ENCODE measurements around the gene TARS2. TPM values are rescaled to one million over a fixed set of nuclear protein-coding genes. Genes with fewer than 3 reads are reported as not detected.

Gene TARS2, protein sequence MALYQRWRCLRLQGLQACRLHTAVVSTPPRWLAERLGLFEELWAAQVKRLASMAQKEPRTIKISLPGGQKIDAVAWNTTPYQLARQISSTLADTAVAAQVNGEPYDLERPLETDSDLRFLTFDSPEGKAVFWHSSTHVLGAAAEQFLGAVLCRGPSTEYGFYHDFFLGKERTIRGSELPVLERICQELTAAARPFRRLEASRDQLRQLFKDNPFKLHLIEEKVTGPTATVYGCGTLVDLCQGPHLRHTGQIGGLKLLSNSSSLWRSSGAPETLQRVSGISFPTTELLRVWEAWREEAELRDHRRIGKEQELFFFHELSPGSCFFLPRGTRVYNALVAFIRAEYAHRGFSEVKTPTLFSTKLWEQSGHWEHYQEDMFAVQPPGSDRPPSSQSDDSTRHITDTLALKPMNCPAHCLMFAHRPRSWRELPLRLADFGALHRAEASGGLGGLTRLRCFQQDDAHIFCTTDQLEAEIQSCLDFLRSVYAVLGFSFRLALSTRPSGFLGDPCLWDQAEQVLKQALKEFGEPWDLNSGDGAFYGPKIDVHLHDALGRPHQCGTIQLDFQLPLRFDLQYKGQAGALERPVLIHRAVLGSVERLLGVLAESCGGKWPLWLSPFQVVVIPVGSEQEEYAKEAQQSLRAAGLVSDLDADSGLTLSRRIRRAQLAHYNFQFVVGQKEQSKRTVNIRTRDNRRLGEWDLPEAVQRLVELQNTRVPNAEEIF
- total RNA-seq (2022; extraction: Qiagen RNA extraction; ENCODE audit: low read depth) = 19.8 to 22.5 TPM (median 20.6 TPM) in 5 replicates

DNA sequence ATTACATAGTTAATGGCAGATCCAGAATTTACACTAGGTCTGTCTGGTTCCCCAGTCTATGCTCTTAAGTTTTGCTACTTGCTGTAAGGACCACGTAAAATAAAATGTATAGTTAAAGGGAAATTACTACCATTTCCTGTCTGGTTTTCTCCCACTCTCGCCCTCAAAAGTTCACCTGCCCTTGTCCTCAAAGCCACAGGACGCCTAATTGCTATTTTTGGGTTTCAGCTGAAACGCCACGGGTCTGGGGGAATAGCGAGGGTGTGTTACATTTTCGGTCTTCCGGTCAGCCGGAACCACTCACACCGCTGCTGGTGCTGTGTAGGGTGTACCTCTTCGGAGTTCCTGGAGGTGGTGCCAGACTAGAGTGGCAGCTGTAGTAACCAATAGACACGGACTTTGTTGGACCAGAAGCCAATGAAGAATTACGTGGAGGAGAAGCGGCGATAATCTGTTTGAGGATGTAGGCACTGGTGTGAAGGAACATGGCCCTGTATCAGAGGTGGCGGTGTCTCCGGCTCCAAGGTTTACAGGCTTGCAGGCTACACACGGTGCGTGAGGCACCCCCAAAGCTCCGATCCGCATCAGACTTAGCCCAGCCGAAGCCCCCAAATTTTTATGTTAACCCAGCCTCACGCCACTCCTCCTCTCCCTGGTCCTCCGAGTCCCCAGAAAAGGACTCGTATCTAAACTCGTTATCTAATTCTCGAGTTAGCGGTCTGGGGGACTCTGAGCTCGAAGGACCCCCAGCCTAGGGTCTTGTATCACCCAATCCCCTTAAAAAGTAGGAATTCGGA is at the start of gene TARS2:
TSS of gene TARS2 (plus strand) at position 454 of the 797 bp plus-strand sequence. CDS start at position 486, 32 bp downstream.

DNA sequence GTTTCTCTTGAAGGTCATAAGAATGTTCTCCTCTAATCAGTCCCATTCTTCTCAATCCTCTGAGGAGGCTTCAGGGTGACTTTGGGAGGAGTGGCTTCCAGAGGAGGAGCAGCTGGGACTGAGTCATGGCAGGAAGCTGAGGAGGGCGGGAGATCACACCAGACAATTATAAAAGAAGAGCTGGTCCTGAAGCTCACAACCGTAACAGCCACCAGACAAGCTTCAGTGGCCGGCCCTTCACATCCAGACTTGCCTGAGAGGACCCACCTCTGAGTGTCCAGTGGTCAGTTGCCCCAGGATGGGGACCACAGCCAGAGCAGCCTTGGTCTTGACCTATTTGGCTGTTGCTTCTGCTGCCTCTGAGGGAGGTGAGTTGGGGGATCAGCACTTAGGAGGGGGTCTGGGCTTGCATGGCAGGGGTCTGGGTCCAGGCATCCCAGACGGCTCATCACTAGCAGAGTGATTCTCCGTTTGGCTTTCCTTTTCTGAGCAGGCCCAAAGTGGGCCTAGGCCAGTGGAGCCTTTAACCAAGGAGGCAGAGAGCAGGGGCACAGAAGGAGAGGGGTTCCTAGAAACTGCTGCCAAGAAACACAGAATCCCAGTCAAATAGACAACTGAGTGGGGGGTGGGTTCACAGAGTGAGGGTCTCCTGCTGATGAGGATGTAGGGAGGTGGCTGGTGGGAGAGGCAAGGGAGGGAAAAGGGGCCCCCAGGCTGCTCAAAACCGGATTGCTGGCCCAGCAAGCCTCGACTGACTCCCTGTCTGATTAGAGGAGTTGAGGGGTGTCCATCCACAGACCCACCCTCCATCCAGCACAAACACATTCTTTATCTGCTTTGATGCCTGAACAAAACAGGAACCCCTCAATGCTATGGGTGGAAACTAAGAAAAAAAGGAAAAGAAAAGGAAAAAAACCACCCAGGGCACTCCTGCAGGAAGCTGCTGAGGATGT is 21.0 kb downstream of the TARS2 start, which contains the start of gene ECM1:
TSS of gene ECM1 (plus strand) at position 198 of the 953 bp plus-strand sequence. CDS start at position 299, 101 bp downstream.

DNA sequence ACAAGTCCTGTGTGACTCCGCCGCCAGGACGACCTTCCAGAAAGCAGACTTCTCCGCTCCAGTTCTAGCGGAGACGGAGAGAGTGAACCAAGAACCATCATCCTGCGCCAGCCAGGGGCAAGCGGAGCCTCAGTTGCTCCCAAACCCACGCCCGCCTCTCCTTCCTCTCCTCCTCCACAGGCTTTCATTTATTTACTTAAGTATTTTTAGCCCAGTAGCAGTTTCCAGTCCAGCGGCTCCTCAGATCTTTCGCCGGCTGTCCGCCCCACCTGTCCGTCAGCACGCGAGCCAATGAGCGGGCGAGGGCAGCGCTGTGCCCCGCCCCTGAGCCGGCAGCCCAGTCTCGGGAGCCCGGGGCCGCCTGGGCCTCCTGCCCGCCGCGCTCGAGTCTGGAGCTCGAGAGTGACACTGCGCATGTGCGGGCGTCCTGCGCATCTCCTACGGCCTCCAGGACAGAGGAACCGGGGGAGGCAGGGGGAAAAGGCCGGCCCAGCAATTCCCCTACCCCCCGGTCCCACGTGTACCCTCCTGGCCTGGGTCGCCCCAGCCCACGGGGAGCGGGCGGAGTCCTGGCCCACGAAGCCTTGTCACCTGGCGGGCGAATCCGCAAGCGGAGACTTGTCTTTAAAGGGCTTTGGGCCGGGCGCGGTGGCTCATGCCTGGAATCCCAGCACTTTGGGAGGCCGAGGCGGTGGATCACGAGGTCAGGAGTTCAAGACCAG is 28.3 kb downstream of the TARS2 start, which contains the start of gene FALEC:
TSS of gene FALEC (plus strand) at position 425 of the 722 bp plus-strand sequence.

GRCh38 chr1:150548632-150549495 is 61.6 kb downstream of the TARS2 start, which contains the start of gene ADAMTSL4:
ADAMTSL4 (plus strand) TSS chr1:150549408; CDS start chr1:150552289, 2,881 bp downstream.

Other genes with a start within 250 kb of the TARS2 start
- not detected in 5 replicates for gene CA14, start 229.6 kb upstream of the TARS2 start, total RNA-seq (2022; extraction: Qiagen RNA extraction; ENCODE audit: low read depth)
- 119 to 140 TPM (median 134 TPM) in 5 replicates for gene APH1A, start 218.4 kb upstream of the TARS2 start, total RNA-seq (2022; extraction: Qiagen RNA extraction; ENCODE audit: low read depth)
- 0.13 to 0.70 TPM (median 0.40 TPM) in 5 replicates for gene C1orf54, start 214.6 kb upstream of the TARS2 start, total RNA-seq (2022; extraction: Qiagen RNA extraction; ENCODE audit: low read depth)
- 0.22 to 0.69 TPM (median 0.43 TPM) in 5 replicates for gene CIART, start 204.9 kb upstream of the TARS2 start, total RNA-seq (2022; extraction: Qiagen RNA extraction; ENCODE audit: low read depth)
- 82.6 to 99.4 TPM (median 85.5 TPM) in 5 replicates for gene MRPS21, start 193.6 kb upstream of the TARS2 start, total RNA-seq (2022; extraction: Qiagen RNA extraction; ENCODE audit: low read depth)
- 48.1 to 62.5 TPM (median 56.4 TPM) in 5 replicates for gene PRPF3, start 165.9 kb upstream of the TARS2 start, total RNA-seq (2022; extraction: Qiagen RNA extraction; ENCODE audit: low read depth)
- gene RPRD2, start 123.3 kb upstream of the TARS2 start, total RNA-seq (2022; extraction: Qiagen RNA extraction; ENCODE audit: low read depth) = 14.4 to 15.6 TPM (median 15.1 TPM) in 5 replicates
- 1.5 to 2.4 TPM (median 1.8 TPM) in 5 replicates for gene ECM1, start 20.7 kb downstream of the TARS2 start, total RNA-seq (2022; extraction: Qiagen RNA extraction; ENCODE audit: low read depth)
- gene FALEC, start 28.3 kb downstream of the TARS2 start, total RNA-seq (2022; extraction: Qiagen RNA extraction; ENCODE audit: low read depth) = 0.29 to 0.46 TPM in 2 of 5 replicates, not detected in the others
- gene ADAMTSL4, start 62.0 kb downstream of the TARS2 start, total RNA-seq (2022; extraction: Qiagen RNA extraction; ENCODE audit: low read depth) = 2.4 to 4.3 TPM (median 2.8 TPM) in 5 replicates
- 122 to 171 TPM (median 160 TPM) in 5 replicates for gene MCL1, start 92.2 kb downstream of the TARS2 start, total RNA-seq (2022; extraction: Qiagen RNA extraction; ENCODE audit: low read depth)
- 128 to 152 TPM (median 133 TPM) in 5 replicates for gene ENSA, start 142.2 kb downstream of the TARS2 start, total RNA-seq (2022; extraction: Qiagen RNA extraction; ENCODE audit: low read depth)
- 10.5 to 15.9 TPM (median 15.4 TPM) in 5 replicates for gene GOLPH3L, start 209.7 kb downstream of the TARS2 start, total RNA-seq (2022; extraction: Qiagen RNA extraction; ENCODE audit: low read depth)
- gene HORMAD1, start 233.5 kb downstream of the TARS2 start, total RNA-seq (2022; extraction: Qiagen RNA extraction; ENCODE audit: low read depth) = 3.0 to 8.1 TPM (median 7.7 TPM) in 5 replicates